TTC549 (cell line): ENCODE results near the gene GRID1.

Source experiments
- FAIRE-seq: peaks from 2 replicates; lab custom pipeline; 2012; peaks lifted over from hg19 to GRCh38; lab: Jason Lieb, UNC

GRID1 gene

DNA sequence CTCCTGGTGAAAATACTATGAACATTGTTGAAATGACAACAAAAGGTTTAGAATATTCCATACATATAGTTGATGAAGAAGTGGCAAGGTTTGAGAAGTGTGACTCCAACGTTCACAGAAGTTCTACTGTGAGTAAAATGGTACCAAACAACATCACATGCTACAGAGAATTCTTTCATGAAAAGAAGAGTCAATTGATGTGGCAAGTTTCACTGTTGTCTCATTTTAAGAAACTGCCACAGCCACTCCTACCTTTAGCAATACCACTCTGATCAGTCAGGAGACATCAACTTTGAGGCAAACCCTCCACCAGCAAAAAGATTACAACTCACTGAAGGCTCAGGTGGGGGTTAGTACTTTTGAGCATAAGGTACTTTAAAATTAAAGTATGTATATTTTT, 693.3 kb downstream of the GRID1 start:
- no peak for FAIRE-seq

DNA sequence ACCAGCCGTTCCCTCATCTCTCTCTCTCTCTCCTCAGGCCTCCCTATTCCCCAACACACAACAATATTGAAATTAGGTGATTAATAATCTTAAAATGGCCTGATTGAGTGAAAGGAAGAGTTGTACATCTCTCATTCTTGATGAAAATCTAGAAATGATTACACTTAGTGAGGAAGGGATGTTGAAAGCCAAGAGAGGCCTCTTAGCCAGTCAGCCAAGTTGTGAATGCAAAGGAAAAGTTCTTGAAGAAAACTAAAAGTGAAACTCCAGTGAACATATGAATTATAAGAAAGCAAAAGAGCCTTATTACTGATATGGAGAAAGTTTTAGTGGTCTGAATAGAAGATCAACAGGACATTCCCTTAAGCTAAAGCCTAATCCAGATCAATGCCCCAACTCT, 695.1 kb downstream of the GRID1 start:
- no peak for FAIRE-seq

DNA sequence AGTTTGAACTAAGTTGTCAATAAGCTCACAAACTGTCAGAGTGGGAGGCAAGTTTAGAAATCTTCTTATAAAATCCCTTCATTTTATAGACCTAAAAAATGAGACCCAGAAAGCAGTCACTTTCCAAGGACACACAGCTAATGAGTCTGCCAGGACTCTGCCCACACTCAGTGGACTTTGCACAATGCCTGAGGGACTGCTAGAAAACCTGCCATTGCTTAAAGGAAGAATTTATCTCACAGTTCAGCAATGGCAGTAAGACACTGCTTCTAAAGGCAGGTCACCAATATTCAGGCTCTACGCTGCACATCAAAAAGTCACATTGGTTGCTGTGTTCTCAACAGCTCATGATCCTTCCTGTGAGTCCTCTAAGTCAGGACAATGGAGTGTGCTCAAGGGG, 698.1 kb downstream of the GRID1 start:
- no peak for FAIRE-seq

DNA sequence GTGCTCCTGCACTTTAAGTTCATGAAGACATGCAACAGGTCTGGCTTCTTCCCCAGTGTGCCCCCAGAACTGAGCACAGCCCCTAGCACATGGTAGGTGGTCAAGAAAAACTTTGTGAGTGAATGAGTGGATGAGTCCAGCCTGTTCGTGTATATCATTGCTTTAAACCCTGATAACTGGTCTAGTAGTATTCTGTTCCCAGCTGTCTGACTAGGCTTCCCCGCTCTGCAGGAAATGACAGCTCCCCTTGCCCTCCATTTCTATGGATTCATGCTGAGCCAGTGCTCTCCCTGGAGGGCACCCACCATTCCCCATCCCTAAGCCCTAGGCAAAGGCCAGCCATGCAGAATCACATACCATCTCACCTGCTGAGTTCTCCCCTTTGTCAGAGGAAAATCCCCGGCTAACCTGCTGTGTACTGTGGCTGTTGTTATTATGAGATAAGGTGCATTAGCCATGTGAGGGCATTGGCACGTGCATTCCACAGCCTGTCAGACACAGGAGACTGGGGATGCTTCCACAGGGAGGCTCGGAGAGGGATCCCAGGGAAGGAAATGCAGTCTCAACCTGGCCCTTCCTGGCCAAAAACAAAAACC, 698.9 kb downstream of the GRID1 start:
- no peak for FAIRE-seq

DNA sequence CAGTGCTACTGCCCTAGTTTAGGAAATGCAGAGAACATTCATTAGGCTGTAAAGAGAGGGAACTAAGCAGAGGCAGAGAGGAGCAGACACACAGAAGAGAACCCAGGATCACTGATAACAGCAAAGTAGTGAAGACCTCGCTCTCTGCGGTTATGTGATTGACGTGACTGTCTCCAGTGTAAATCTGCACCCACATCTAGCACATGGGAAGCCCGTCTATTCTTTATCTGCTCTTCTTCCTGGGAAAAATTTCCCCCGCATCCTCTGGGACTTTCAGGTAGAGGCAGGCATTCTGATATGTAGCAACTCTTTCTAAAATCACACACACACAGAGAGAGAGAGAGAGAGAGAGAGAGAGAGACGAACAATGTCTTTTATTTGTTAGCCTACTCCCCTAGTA, 699.6 kb downstream of the GRID1 start:
- FAIRE-seq: no peak

DNA sequence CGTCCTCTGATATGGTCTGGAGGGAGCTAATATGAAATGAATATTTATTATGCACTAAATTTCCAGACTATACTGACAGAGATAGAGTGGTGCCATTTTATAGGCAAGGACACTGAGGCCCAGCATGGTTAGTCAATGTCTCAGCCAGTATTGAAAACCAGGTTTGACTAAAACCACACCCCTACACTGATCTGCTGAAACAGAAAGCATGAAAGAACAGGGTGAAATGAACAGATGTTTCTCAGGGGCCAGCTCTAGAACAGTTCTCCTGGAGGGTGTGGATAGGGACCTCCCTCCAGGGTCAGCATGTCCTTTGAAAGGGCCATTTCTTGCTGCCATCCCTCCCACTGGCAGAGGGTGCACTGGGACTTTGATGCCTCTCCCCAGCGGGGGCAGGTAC, 700.5 kb downstream of the GRID1 start:
- FAIRE-seq: no peak

DNA sequence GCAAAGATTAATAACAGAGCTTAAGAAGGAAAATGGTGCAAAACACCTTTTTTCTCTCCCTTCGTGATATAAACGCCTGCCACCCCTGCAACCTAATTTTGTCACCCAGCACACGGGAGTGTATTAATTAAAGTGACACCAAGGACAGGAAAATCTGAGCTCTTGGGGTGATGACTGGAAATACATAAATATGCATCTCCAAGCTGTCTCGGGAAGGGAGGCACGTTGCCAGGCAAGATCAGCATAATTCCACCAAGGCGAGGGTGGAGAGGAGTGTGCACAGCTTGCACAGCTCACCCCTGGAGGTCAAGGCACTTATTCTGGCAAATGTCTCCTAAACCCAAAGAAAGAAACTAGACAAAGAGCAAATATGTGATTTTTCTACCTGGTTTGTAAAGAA, 700.9 kb downstream of the GRID1 start:
- no peak for FAIRE-seq

DNA sequence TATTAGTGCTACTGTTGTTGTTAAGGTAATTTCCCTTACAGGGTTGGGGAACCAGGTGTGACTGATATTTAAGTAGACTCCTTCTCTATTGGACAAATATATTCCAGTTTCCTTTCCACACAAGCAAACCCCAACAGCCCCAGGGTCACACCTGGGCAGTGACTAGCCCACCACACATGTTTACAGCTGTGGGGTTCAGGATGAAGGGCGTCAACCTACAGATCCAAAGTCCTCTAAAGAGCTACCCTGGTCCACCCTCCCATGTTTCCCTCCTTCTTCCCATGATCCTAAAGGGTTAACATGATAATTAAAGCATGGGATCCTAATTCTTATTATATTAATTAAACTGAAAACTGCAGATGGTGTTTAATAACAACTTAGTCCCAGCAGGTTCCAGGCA, 701.5 kb downstream of the GRID1 start:
- FAIRE-seq: no peak

DNA sequence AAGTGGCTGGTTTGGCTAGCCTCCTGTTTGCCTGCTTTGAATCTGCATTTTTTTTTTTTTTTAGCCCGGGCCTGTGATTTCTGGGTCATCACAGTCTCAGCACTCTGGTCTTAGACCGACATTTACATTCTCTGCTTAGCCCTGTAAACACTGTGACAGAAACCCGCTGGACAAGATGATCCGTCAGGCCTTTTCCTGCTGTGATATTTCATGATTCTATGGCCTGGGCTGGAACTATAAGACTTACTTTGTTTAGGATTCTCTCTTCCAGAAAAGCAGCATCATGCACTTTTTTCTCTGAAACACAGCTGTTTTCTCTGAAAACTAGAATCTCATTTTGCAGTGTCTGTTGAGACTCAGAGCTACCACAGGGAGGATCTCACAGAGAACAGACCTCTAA, 705.5 kb downstream of the GRID1 start:
- FAIRE-seq: no peak

DNA sequence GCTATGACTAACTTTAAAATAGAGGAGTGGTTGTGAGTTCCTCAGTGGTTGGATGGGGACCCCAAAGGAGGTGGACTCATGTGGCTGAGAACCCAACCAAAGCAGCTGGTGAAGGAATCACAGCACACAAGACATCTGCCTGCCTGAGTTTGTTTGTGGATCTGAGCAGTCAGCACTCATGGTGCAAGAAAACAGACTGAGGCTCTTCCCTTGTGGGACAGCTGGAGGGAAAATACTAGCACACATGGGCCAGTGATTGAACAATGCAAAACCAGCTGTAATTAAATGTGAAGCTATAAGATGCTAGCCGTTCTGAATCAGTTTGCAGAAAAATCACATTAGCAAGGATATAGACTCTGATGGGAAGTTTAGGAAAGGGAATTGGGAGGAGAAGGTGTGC, 707.3 kb downstream of the GRID1 start:
- FAIRE-seq: no peak

DNA sequence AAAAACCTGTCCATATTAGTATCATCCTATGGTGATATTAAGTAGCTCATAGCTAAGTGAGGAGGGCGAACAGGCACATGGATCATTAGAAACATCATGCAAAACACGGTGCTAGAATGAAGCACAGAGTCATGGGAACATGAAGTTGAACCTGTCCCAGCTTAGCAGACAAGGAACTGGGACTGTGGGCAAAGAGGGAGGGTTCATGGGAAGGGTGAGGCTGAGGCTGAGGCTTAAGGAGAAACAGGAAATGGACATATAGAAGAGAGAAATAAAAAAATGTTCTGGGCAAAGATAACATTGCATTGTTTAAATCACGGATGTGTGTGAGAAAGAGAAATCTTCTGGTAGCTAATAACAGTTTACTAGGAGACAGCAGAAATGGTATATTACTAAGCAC, 708.1 kb downstream of the GRID1 start:
- FAIRE-seq: no peak

DNA sequence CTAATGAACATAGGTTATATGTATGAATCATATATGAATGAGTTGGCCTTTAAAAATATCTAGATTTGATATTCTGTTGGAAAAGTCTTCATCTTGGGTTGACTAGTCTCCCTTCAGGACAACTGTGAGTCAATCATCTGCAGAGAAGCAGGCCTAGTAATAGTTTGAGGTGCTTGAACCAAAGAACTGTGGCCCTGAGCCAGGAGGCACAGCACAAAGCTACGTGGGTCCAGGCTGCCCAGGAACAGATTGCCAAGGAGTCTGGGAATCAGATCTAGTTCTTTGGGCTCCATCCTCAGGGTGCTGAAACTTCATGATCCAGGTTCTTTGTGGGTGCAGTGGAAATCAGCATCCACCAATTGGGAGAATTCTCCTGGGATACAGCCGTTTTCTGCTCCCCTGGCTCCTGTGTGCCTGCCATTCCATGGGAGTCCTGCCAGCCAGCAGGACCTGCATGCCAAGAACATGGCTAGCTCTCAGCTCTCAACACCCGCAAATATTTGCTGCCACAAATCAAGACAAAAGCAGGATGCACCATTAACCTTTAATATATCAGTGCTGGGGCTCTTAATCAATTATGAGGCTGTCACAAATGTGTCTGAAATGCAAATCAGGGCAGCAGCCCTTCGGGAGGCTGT, 709.0 kb downstream of the GRID1 start:
- no peak for FAIRE-seq

DNA sequence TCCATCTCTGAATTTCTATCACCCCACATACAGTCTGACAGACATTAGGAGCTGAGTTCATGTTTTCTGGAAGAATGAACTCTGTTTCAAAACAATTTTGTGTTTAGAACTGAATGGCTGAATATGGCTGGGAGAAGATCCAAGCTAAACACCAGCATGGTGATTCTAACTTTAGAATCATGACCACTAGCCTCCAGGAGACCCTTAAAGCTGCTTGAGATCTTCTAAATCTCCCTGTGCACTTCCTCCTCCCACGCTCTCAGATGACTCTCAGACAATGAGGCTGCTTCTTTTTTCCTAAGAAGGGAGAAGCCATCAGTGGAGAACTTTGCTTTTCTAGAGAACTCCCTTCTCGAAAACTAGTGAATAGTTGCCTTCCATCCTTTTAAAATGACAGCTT, 711.2 kb downstream of the GRID1 start:
- no peak for FAIRE-seq

DNA sequence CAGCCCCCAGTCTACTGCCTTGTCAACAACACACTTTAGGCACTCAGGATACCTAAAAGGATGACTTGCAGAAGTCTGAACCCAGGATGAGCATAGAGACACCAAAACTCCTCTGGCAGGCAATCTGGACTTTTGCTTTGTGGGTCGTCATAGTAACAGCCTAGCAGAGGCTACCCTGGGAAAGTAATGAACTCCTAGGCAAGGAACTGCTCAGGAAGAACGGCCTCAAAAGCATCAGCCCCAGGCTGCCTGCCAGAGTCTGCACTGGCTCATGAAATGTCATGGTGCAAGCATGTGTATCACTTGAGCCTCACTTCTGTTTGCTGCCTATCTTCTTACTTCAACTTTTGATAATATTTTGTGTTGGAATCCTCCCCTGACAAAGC, 715.1 kb downstream of the GRID1 start:
- no peak for FAIRE-seq

DNA sequence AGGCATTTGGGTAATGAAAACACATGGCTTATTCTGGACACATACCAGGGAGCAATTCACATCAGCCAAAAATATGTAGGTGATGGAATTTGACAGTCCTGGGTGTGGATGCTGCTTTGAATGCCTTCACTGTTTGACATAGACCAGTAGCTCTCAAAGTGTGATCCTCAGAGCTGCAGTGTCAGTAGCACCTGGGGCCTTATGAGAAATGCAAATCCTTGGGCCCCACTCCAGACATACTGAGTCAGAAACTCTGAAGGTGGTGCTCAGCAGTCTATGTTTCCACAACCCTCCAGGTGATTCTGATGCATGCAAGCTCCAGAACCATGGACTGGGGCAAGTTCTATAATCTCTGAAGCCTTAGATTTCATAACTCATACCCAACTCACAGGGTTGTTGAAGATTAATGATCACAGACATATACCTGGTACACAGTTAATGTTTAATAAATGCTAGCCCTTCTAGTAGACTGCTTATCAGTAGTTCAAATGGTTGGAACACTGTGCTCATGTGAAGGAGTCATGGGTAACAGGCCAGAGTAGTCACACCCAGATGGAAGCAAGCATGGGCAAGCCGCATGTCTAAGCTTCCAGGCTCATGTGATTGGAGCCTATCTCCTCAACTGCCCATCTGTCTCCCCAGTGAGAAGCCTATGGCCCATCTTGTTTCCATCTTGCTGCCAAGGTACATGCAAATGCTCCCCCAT, 715.7 kb downstream of the GRID1 start:
- FAIRE-seq: no peak

DNA sequence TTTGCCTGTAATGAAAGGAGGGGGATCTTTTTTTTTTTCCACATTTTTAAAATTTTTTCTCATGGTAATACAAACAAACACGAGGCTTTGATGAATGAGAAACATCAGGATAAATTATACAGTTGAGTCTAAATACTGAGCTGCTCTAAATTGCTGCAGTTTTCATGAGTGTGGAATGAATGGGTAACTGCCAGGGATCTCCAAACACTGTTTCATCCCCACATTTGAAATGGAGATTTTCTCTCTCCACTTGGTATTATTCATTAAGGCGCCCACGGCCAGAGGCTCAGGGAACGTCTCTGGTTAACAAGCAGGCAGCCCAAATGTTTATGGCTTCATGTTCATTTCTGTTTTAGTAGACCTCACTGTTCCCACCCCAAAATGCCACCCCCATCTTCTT, 717.1 kb downstream of the GRID1 start:
- no peak for FAIRE-seq

DNA sequence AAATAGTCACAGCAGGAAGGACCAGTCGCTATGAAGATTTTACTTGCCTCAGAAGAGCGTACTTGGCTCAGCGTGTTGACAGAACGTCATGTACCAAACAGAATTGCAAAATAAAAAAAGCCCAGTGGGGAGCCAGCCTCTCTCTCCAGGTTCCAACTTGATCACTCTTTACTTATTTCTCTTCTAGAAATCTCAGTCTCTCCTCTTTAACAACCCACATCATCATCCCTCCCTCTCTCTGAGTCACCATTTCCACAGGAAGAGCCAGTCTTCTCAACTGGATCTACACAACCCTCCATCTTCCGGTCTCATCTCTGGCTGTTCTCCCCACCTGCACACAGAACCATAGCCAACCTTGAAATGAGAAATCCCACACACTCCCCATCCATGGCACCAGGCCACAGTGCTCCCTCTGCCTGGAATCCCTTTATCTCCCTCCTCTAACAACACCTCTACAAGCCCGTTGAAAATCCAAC, 718.3 kb downstream of the GRID1 start:
- FAIRE-seq: no peak

DNA sequence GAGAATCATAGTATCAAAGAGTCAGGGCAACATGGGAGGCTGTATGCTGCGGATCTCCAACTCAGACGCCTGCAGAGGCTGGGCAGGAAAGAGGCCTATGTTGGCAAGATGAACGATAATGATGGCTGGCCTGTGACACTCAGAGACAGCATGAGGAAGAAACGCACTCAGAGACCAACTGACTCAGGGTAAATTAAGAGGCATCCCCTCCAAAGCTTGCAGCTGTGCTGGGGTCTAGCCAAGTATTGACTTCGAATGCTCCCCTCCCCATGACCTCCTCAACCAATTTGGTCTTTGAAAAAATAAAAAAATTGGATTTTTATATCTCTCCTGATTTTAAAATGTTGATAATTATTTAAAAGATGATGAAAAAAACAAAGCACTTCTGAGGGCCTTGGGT, 718.9 kb downstream of the GRID1 start:
- no peak for FAIRE-seq

DNA sequence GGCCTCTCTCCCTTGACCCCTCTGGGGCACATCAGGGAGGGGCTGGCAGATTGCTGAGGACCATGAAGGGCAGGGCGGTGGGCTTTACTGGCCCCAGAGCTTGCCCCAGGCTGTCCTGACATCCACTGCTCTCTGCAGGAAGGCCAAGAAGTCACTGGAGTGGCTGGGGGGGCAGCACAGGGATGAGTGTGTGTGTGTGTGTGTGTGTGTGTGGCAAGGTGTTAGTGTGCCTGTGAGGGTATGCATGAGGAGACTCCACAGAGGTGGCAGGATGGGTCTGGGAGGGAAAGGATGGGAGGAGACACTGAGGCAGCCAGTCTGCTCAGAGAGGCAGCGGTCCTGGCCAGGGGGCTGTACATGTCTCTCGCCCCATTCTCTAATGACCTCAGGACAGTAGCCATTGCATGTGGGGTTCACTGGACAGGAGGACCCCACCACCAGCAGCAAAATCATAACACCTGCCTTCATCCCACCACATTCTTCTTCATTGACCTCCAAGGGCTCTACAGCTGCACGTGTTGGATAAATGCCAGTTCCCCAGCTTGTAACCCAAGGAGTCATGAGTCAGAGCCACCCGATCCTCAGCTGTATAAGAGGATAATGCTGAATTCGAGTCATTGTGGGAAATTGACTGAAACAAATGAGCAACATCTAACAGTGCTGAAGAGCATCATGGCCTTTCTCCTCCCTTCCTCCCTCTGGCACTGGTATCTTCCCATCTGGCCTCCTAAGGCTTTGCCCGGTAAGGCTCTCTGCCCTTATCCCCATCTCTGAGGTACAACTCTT, 720.5 kb downstream of the GRID1 start:
- FAIRE-seq: no peak

DNA sequence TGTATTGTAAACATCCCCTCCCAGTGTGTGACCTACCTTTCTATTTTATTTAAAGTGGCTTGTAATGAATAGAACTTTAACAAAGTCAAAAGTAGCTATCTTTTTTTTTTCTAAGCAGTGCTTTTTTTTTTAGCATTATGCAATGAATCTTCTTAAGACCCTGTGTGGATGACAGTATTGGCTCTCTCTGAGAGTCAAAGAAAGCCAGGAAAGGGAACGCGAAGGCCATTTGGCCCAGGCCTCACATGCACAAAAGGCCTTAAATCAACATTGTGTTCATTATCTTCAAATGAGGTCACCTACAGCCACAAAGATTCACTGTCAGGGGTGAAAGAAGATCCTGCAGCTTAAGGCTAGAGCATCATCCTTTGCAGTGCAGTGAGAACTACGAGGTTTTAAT, 721.5 kb downstream of the GRID1 start:
- FAIRE-seq: no peak

DNA sequence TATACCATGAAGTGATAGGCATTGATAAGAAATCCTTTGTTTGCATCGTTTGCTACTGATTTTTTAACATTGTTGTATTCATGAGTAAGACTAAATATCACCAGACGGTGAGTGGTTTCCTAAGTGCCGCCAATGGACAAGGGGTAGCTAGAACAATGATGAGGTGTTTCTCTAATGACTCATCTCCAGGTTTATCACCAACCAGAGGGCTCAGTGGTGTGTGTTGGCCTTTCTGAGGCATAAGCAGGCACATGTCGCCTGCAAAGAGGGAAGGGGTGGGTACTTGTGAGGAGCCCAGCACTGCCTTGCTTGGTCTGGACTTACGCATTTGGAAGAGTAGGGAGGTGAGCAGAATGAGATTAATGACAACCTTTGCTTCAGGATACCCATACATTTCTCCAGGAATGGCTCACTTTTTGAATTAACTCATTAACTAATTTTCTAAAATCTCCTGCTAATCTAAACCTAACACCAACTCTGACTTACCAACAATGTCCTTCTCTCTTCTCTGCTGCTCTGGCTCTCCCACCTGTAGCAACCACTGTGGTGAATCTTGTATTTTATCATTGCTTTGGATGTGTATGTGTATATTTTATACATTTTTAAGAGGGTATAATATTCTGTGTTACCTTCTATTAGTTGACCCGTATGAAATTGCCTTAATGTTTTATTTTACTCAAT, 722.6 kb downstream of the GRID1 start:
- FAIRE-seq: no peak

DNA sequence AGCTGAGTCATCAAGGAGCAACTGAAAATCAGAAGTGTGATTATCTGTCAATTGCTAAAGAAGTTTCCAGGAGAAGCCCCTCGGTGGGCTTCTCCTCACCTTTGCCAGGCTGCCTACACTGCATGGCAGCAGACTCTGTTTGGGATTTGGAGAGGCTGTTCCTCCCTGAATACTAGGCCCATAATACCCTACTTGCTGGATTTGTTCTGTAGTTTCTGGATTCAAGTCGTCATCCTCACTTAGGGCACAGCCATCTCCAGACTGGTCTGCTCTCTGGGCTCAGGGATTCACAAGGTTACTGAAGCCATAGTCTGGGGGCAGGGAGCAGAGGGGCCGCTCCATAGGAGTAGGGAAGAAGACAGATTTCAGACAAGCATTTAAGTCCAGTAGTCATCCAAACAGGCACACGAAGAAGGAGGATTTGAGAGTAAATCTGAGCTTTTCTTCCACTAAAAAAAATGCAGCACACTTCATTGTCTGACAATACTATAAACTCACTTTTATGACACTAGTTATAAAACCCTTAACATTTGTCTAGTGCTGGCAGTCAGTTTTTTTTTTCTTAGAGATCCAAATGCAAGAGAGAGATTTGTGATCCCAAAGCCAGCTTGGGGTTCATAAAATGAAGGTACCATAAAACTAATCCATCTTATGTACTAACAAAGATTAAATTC, 723.3 kb downstream of the GRID1 start:
- no peak for FAIRE-seq
